IMR-90 (cell line): ENCODE measurements around the gene ACSL3. TPM values are rescaled to one million over a fixed set of nuclear protein-coding genes. Genes with fewer than 3 reads are reported as not detected.

Experiments used
- ATAC-seq: fragments of 200-7000 bp; cut with Tn5 transposase; 2 replicates; pipeline ENCODE4 v1.9.1; 2020; ENCODE audit warnings: low read depth, mild to moderate bottlenecking, moderate library complexity
- BruUV-seq: library from RNA; stranded (reverse); fragments of 400-500 nt; replicated peaks from 2 replicates; lab custom pipeline; 2021; lab: Mats Ljungman, UMichigan
- CTCF ChIA-PET: fragments of 300-600 bp; formaldehyde crosslinking; extraction: SDS; loops from one replicate; lab custom pipeline; 2021; ENCODE audit warnings: antibody characterized with exemption; lab: Yijun Ruan, JAX
- POLR2A ChIA-PET: fragments of 300-600 bp; sonication (Branson Sonifier 250); formaldehyde crosslinking; loops from one replicate; lab custom pipeline; 2022; ENCODE audit warnings: antibody characterized with exemption; ENCODE audit not compliant: unreplicated experiment; lab: Charles Lee
- DNase-seq: peaks from one replicate; pipeline ENCODE4 v3.0.0; 2013
- H2AFZ ChIP-seq: replicated peaks from 2 replicates; pipeline ENCODE3; 2013; ENCODE audit warnings: low read length, mild to moderate bottlenecking; ENCODE audit not compliant: poor library complexity
- H2AK5ac ChIP-seq: 2 replicates; pipeline ENCODE4 v1.6.1; 2013; ENCODE audit warnings: low read depth, low read length, inconsistent platforms
- H2AK9ac ChIP-seq: replicated peaks from 2 replicates; pipeline ENCODE3; 2013; ENCODE audit warnings: mild to moderate bottlenecking, low read depth, low read length, moderate library complexity; ENCODE audit not compliant: poor library complexity
- H2BK120ac ChIP-seq: 2 replicates; pipeline ENCODE4 v1.6.1; 2013; ENCODE audit warnings: low read depth, low read length, inconsistent platforms
- H2BK15ac ChIP-seq: 3 replicates; pipeline ENCODE4 v1.6.1; 2013; ENCODE audit warnings: low read depth, low read length, inconsistent platforms
- H2BK20ac ChIP-seq: 2 replicates; pipeline ENCODE4 v1.6.1; 2013; ENCODE audit warnings: low read depth, mild to moderate bottlenecking, inconsistent platforms, low read length, moderate library complexity
- H2BK5ac ChIP-seq: 2 replicates; pipeline ENCODE4 v1.6.1; 2013; ENCODE audit warnings: mild to moderate bottlenecking, low read depth, low read length, inconsistent platforms; ENCODE audit not compliant: poor library complexity, severe bottlenecking
- H3K14ac ChIP-seq: replicated peaks from 2 replicates; pipeline ENCODE4 v1.6.1; 2013; ENCODE audit warnings: low read depth, low read length, inconsistent platforms
- H3K18ac ChIP-seq: 2 replicates; pipeline ENCODE4 v1.6.1; 2013; ENCODE audit warnings: low read depth, low read length, control low read depth
- H3K23ac ChIP-seq: 2 replicates; pipeline ENCODE4 v1.6.1; 2013; ENCODE audit warnings: low read depth, low read length, inconsistent platforms
- H3K27ac ChIP-seq: 2 replicates; pipeline ENCODE4 v1.5.1; 2013; ENCODE audit warnings: mild to moderate bottlenecking, control low read depth, low read length; ENCODE audit not compliant: insufficient read depth
- H3K27me3 ChIP-seq: 2 replicates; pipeline ENCODE4 v1.6.1; 2013; ENCODE audit warnings: low read length; ENCODE audit not compliant: control insufficient read depth, insufficient read depth
- H3K36me3 ChIP-seq: 2 replicates; pipeline ENCODE4 v1.6.1; 2013; ENCODE audit warnings: low read length, mixed read lengths; ENCODE audit not compliant: control insufficient read depth, insufficient read depth
- H3K4ac ChIP-seq: 2 replicates; pipeline ENCODE4 v1.6.1; 2013; ENCODE audit warnings: low read depth, low read length, inconsistent platforms
- H3K4me1 ChIP-seq: 2 replicates; pipeline ENCODE4 v1.6.1; 2013; ENCODE audit warnings: low read length, mixed read lengths; ENCODE audit not compliant: control insufficient read depth, insufficient read depth
- H3K4me2 ChIP-seq: 2 replicates; pipeline ENCODE4 v1.6.1; 2013; ENCODE audit warnings: low read depth, mild to moderate bottlenecking, control low read depth, low read length, moderate library complexity
- H3K4me3 ChIP-seq: 2 replicates; pipeline ENCODE4 v1.5.1; 2013; ENCODE audit warnings: low read depth, mild to moderate bottlenecking, control low read depth, low read length, moderate library complexity; ENCODE audit not compliant: insufficient read depth
- H3K56ac ChIP-seq: 2 replicates; pipeline ENCODE4 v1.6.1; 2013; ENCODE audit warnings: low read length, inconsistent platforms; ENCODE audit not compliant: insufficient read depth; ENCODE audit errors: extremely low read depth
- H3K79me1 ChIP-seq, 2 experiments: 2 replicates each; pipeline ENCODE4 v1.6.1; 2013; ENCODE audit warnings: low read length in 2 of 2, inconsistent platforms in 1 of 2, low read depth in 1 of 2
- H3K9ac ChIP-seq: 2 replicates; pipeline ENCODE4 v1.6.1; 2013; ENCODE audit warnings: low read depth, low read length, control low read depth
- H3K9me1 ChIP-seq: 2 replicates; pipeline ENCODE4 v1.6.1; 2013; ENCODE audit warnings: low read length, inconsistent platforms; ENCODE audit not compliant: insufficient read depth
- H3K9me3 ChIP-seq: 2 replicates; pipeline ENCODE4 v1.6.1; 2013; ENCODE audit warnings: low read length; ENCODE audit not compliant: control insufficient read depth, insufficient read depth
- H4K20me1 ChIP-seq: 2 replicates; pipeline ENCODE4 v1.6.1; 2013; ENCODE audit warnings: low read length, inconsistent platforms; ENCODE audit not compliant: insufficient read depth
- H4K5ac ChIP-seq: 2 replicates; pipeline ENCODE4 v1.6.1; 2013; ENCODE audit warnings: mild to moderate bottlenecking, low read depth, low read length, control low read depth
- H4K8ac ChIP-seq, 2 experiments: 2 replicates each; pipeline ENCODE4 v1.6.1; 2013; ENCODE audit warnings: low read depth in 2 of 2, low read length in 2 of 2, control low read depth in 1 of 2, inconsistent platforms in 1 of 2
- H4K91ac ChIP-seq: 2 replicates; pipeline ENCODE4 v1.6.1; 2013; ENCODE audit warnings: low read depth, low read length, inconsistent platforms; ENCODE audit not compliant: insufficient read depth
- CEBPB ChIP-seq: IDR thresholded peaks from 2 replicates; pipeline ENCODE4 v1.6.1; 2012; ENCODE audit warnings: low read depth, low read length, improper control_type of control experiment
- CHD1 ChIP-seq: IDR thresholded peaks from 2 replicates; pipeline ENCODE4 v1.6.1; 2012; ENCODE audit warnings: low read depth, low read length, improper control_type of control experiment
- FOS ChIP-seq: fragments of 150-350 bp; IDR thresholded peaks from 2 replicates; pipeline ENCODE4 v1.6.1; 2016; ENCODE audit warnings: low read depth, low read length
- MAFK ChIP-seq: IDR thresholded peaks from 2 replicates; pipeline ENCODE4 v1.6.1; 2012; ENCODE audit warnings: low read depth, low read length, improper control_type of control experiment
- MAZ ChIP-seq: IDR thresholded peaks from 2 replicates; pipeline ENCODE4 v1.6.1; 2012; ENCODE audit warnings: low read depth, mild to moderate bottlenecking, low read length, improper control_type of control experiment, moderate library complexity, borderline replicate concordance
- MXI1 ChIP-seq: IDR thresholded peaks from 2 replicates; pipeline ENCODE4 v1.6.1; 2012; ENCODE audit warnings: low read depth, mild to moderate bottlenecking, low read length, moderate library complexity, borderline replicate concordance
- NFE2L2 ChIP-seq: fragments of 150-350 bp; IDR thresholded peaks from 2 replicates; pipeline ENCODE4 v1.6.1; 2016; ENCODE audit warnings: low read depth, mild to moderate bottlenecking, low read length
- POLR2A ChIP-seq: IDR thresholded peaks from 2 replicates; pipeline ENCODE4 v1.6.1; 2012; ENCODE audit warnings: mild to moderate bottlenecking, low read depth, low read length
- RAD21 ChIP-seq: IDR thresholded peaks from 2 replicates; pipeline ENCODE4 v1.6.1; 2012; ENCODE audit warnings: low read length, improper control_type of control experiment
- RCOR1 ChIP-seq: IDR thresholded peaks from 2 replicates; pipeline ENCODE4 v1.6.1; 2012; ENCODE audit warnings: mild to moderate bottlenecking, low read length, improper control_type of control experiment; ENCODE audit not compliant: insufficient replicate concordance
- RFX5 ChIP-seq: IDR thresholded peaks from 2 replicates; pipeline ENCODE4 v1.8.0; 2012; ENCODE audit warnings: low read depth, mild to moderate bottlenecking, low read length, moderate library complexity
- SMC3 ChIP-seq: fragments of 150-350 bp; IDR thresholded peaks from 2 replicates; pipeline ENCODE4 v1.6.1; 2016; ENCODE audit warnings: low read depth, mild to moderate bottlenecking, antibody characterized with exemption, low read length, moderate library complexity
- WGBS, 2 experiments: methylation state at CpG; one replicate each; pipeline versions ENCODE4 v1.1.5 to v1.1.7; 2013; ENCODE audit warnings: missing lambda C conversion rate in 2 of 2; ENCODE audit not compliant: insufficient read length in 1 of 2; ENCODE audit errors: extremely low coverage in 2 of 2; 5-methylcytosine and 5-hydroxymethylcytosine counted together
- dilution Hi-C: fragments of 300-500 bp; cut with HindIII; formaldehyde crosslinking; loops from one replicate; pipeline ENCODE4 v1.14.3; 2018; ENCODE audit warnings: low sequenced_read_pairs; ENCODE audit not compliant: unreplicated experiment
- in situ Hi-C: fragments of 300-500 bp; cut with MboI; formaldehyde crosslinking; loops from 3 replicates; pipeline ENCODE4 v1.14.3; 2019; ENCODE audit warnings: low sequenced_read_pairs, inconsistent platforms, mixed read lengths
- intact Hi-C: fragments of 100-400 bp; cut with micrococcal nuclease; formaldehyde crosslinking; loops from 2 replicates; pipeline ENCODE4 v1.10.0; 2022
- polyA plus RNA-seq, 3 experiments: library from polyadenylated mRNA; depleted of rRNA; stranded (reverse); fragments of >200 nt; gene quantifications; 2 replicates each; pipeline ENCODE4 v1.2.3, GENCODE V29; 2012; ENCODE audit warnings: low replicate concordance in 1 of 3
- total RNA-seq: library from RNA; depleted of rRNA; stranded (reverse); fragments of >200 nt; gene quantifications from 2 replicates; pipeline ENCODE4 v1.2.3, GENCODE V29; 2012
- TF ChIP-seq, protein P1 (sequence below): fragments of 150-350 bp; IDR thresholded peaks from 2 replicates; pipeline ENCODE4 v1.6.1; 2016; ENCODE audit warnings: low read depth, mild to moderate bottlenecking, low read length, moderate library complexity, borderline replicate concordance
- TF ChIP-seq, protein P2 (sequence below): fragments of 150-350 bp; IDR thresholded peaks from 2 replicates; pipeline ENCODE4 v1.6.1; 2017; ENCODE audit warnings: mild to moderate bottlenecking, antibody characterized with exemption, low read length, low read depth
- TF ChIP-seq, protein P3 (sequence below): conservative IDR thresholded peaks from 2 replicates; pipeline ENCODE4 v1.5.1; 2012; ENCODE audit warnings: mild to moderate bottlenecking, low read depth, low read length, improper control_type of control experiment

Gene ACSL3
- total and polyA plus RNA-seq, 2 of the 4 experiments (the other 2 are of a cell fraction) = 31.0 to 84.2 TPM

DNA sequence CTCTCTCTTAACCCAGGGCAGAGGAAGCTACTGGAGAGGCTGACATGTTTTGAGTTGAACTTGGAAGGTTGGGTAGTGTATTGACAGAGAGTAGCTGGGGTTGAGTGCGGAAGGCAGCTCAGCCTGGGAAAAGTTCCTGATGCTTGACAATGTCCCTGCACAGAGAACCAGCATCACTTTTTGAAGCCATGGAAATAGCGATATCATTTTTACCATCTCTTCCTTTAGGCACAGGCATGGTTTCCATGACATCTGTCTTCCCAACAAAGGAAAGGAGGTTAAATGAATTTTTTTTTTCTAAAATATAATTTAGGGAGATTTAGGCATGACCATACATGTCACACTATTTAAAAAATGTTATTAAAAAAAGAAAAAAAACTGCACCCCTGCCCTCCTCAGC is 112.9 kb downstream of the ACSL3 start:
- Histone ChIP-seq H3K9me3 (no peaks in the 10 kb centered on the region), H2BK120ac (peak overlapping the region; percentile 27; the same call in 1 of the 2 replicates), H3K27ac (no peak overlapping the region), H3K23ac (no peak overlapping the region), H4K8ac (no peak overlapping the region), H2AK5ac (no peak overlapping the region), H3K27me3 (no peaks in the 10 kb centered on the region), H3K36me3 (no peaks in the 10 kb centered on the region), H3K4ac (peak overlapping the region; percentile 7; the same call in 1 of the 2 replicates), H2BK15ac (peak overlapping the region; percentile 11; the same call in 1 of the 3 replicates), H2AK9ac (no peak overlapping the region), H3K9me1 (no peaks in the 10 kb centered on the region), H2BK5ac (no peak overlapping the region), H4K20me1 (no peaks in the 10 kb centered on the region), H3K56ac (no peak overlapping the region), H4K91ac (no peak overlapping the region; the same call in 1 of the 2 replicates), H3K4me2 (no peak overlapping the region), H2AFZ (no peak overlapping the region), H3K9ac (no peak overlapping the region), H3K4me3 (no peak overlapping the region), H2BK20ac (no peak overlapping the region), H4K5ac (no peak overlapping the region), H3K14ac (peak overlapping the region; percentile 57), H3K79me1 (no peaks in the 10 kb centered on the region), H3K4me1 (peaks cover 6% of the 10 kb centered on the region), H3K18ac (no peak overlapping the region)
- ChIA-PET CTCF (no interaction called here), POLR2A (no interaction called here)
- DNase-seq (no peak), ATAC-seq (no peak)
- BruUV-seq = no TSS peak
- in situ Hi-C loops (loop anchor here (10.0 kb wide), 2 partner anchors 631 to 821 kb away; partner anchors contain the start of gene SCG2), intact Hi-C loops (loop anchor here (2.0 kb wide), 1 partner anchor 825 kb away; no protein-coding TSS in a partner anchor), dilution Hi-C loops (no loop called here)
- no peak for TF ChIP-seq CHD1
- TF ChIP-seq CEBPB = no peak
- no peak for TF ChIP-seq SMC3
- TF ChIP-seq, protein P1, sequence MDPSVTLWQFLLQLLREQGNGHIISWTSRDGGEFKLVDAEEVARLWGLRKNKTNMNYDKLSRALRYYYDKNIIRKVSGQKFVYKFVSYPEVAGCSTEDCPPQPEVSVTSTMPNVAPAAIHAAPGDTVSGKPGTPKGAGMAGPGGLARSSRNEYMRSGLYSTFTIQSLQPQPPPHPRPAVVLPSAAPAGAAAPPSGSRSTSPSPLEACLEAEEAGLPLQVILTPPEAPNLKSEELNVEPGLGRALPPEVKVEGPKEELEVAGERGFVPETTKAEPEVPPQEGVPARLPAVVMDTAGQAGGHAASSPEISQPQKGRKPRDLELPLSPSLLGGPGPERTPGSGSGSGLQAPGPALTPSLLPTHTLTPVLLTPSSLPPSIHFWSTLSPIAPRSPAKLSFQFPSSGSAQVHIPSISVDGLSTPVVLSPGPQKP = no peak
- TF ChIP-seq RAD21 = no peak
- TF ChIP-seq POLR2A = no peak
- no peak for TF ChIP-seq NFE2L2
- TF ChIP-seq FOS = no peak
- TF ChIP-seq MAZ = no peak
- TF ChIP-seq RFX5 = no peak
- TF ChIP-seq RCOR1 = no peak
- no peak for TF ChIP-seq MXI1
- TF ChIP-seq, protein P2, sequence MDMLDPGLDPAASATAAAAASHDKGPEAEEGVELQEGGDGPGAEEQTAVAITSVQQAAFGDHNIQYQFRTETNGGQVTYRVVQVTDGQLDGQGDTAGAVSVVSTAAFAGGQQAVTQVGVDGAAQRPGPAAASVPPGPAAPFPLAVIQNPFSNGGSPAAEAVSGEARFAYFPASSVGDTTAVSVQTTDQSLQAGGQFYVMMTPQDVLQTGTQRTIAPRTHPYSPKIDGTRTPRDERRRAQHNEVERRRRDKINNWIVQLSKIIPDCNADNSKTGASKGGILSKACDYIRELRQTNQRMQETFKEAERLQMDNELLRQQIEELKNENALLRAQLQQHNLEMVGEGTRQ = no peak
- TF ChIP-seq, protein P3, sequence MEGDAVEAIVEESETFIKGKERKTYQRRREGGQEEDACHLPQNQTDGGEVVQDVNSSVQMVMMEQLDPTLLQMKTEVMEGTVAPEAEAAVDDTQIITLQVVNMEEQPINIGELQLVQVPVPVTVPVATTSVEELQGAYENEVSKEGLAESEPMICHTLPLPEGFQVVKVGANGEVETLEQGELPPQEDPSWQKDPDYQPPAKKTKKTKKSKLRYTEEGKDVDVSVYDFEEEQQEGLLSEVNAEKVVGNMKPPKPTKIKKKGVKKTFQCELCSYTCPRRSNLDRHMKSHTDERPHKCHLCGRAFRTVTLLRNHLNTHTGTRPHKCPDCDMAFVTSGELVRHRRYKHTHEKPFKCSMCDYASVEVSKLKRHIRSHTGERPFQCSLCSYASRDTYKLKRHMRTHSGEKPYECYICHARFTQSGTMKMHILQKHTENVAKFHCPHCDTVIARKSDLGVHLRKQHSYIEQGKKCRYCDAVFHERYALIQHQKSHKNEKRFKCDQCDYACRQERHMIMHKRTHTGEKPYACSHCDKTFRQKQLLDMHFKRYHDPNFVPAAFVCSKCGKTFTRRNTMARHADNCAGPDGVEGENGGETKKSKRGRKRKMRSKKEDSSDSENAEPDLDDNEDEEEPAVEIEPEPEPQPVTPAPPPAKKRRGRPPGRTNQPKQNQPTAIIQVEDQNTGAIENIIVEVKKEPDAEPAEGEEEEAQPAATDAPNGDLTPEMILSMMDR = no peak
- TF ChIP-seq MAFK = no peak
- no CpG with 5 or more reads among the region's 2 CpGs for WGBS, 2 experiments
